T-helper 2 cell treated with Interferon-gamma antibody and Interleukin-4, amounts not matched to agents 5 μg/mL and 100 μg/mL, for 36 hours (primary cell): ENCODE measurements around the gene PTH1R.
A peak's percentile ranks its signal among the peaks of the same experiment; 100 is the strongest.

Experiments used
- DNase-seq: peaks from one replicate; pipeline ENCODE4 v3.0.0; 2021; ENCODE audit warnings: low spot score
- H3K27ac Mint-ChIP-seq: one replicate; pipeline ENCODE4 v1.8.0; 2021; ENCODE audit warnings: mild to moderate bottlenecking, mixed read lengths
- H3K27me3 Mint-ChIP-seq: one replicate; pipeline ENCODE4 v1.8.0; 2021; ENCODE audit warnings: low read depth, mixed read lengths
- H3K36me3 Mint-ChIP-seq: one replicate; pipeline ENCODE4 v1.8.0; 2021; ENCODE audit warnings: low read depth, mixed read lengths
- H3K4me1 Mint-ChIP-seq: one replicate; pipeline ENCODE4 v1.8.0; 2021; ENCODE audit warnings: low read depth, mixed read lengths
- H3K4me3 Mint-ChIP-seq: one replicate; pipeline ENCODE4 v1.8.0; 2022; ENCODE audit warnings: mild to moderate bottlenecking, moderate library complexity, mixed read lengths
- H3K9me3 Mint-ChIP-seq: one replicate; pipeline ENCODE4 v1.8.0; 2021; ENCODE audit warnings: mixed read lengths

Gene PTH1R

GRCh38 chr3:46845860-46846623, 31.5 kb upstream of the PTH1R start:
- H3K27ac Mint-ChIP-seq: no peak overlapping the region
- H3K27me3 Mint-ChIP-seq: peaks cover 29% of the 10 kb centered on the region
- peak overlapping the region; percentile 66 for H3K4me3 Mint-ChIP-seq
- H3K36me3 Mint-ChIP-seq: no peaks in the 10 kb centered on the region
- H3K9me3 Mint-ChIP-seq: peaks cover 16% of the 10 kb centered on the region
- H3K4me1 Mint-ChIP-seq: no peaks in the 10 kb centered on the region
- peak; percentile 60 for DNase-seq

GRCh38 chr3:46846624-46847542, 30.6 kb upstream of the PTH1R start:
- Mint-ChIP-seq H3K27ac (no peak overlapping the region), H3K4me1 (no peaks in the 10 kb centered on the region), H3K36me3 (no peaks in the 10 kb centered on the region), H3K9me3 (peaks cover 8% of the 10 kb centered on the region), H3K27me3 (peaks cover 25% of the 10 kb centered on the region), H3K4me3 (peak overlapping the region; percentile 52)
- no peak for DNase-seq

DNA sequence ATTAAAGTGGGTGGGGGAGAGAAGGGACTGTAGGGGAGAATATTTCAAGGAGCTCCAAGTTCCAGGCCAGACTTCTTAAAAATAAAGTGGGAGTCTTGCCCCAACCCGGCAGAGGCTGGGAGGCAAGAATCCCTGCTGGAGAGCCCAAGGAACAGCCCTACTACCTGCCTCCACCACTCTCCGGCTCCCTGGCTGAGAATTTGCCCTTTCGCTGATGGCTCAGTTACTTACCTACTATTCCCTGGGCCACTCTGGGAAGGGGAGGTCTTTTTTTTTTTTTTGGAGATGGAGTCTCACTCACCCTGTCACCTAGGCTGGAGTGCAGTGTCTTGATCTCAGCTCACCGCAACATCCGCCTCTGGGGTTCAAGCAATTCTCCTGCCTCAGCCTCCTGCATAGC, 29.8 kb upstream of the PTH1R start:
- no peak for DNase-seq
- Mint-ChIP-seq H3K36me3 (no peaks in the 10 kb centered on the region), H3K27ac (no peak overlapping the region), H3K27me3 (peaks cover 21% of the 10 kb centered on the region), H3K9me3 (peaks cover 3% of the 10 kb centered on the region), H3K4me3 (no peak overlapping the region), H3K4me1 (no peaks in the 10 kb centered on the region)

- Mint-ChIP-seq H3K27me3 (peaks cover 15% of the 10 kb centered on the region), H3K36me3 (no peaks in the 10 kb centered on the region), H3K9me3 (no peaks in the 10 kb centered on the region), H3K4me1 (no peaks in the 10 kb centered on the region), H3K4me3 (no peak overlapping the region), H3K27ac (no peak overlapping the region)
- DNase-seq: no peak
Observed at GRCh38 chr3:46848271-46849044, 29.1 kb upstream of the PTH1R start.

DNA sequence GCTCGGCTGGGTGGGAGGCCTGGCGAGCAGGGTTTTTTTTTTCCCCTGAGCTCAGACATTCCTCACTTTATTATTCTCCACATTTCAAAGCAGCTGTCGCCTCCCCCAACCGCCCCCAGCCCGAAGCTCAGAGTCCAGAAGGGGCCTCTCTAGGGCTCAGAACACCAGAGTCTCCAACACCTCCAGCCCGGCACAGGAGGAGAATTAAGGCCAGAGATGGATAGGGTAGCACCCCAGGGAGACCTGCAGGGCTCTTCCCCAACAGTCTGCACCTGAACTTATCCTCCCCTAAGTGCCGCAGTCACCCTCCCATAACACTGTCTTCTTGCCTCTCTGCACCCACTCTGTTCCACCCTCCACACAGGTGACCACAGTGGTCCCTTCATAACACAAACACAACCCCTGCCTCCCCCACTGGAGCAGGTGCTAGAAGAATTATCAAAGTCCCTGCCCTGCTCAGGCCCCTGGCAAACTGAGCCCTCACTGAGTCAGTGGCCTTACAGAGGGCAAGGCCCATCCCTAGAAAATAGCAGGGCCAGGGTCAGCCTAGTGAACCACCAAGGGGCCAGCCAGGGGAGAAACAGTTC, 28.4 kb upstream of the PTH1R start:
- H3K27ac Mint-ChIP-seq: no peak overlapping the region
- H3K27me3 Mint-ChIP-seq: peaks cover 11% of the 10 kb centered on the region
- no peaks in the 10 kb centered on the region for H3K36me3 Mint-ChIP-seq
- H3K4me1 Mint-ChIP-seq: no peaks in the 10 kb centered on the region
- H3K4me3 Mint-ChIP-seq: no peak overlapping the region
- no peaks in the 10 kb centered on the region for H3K9me3 Mint-ChIP-seq
- no peak for DNase-seq

DNA sequence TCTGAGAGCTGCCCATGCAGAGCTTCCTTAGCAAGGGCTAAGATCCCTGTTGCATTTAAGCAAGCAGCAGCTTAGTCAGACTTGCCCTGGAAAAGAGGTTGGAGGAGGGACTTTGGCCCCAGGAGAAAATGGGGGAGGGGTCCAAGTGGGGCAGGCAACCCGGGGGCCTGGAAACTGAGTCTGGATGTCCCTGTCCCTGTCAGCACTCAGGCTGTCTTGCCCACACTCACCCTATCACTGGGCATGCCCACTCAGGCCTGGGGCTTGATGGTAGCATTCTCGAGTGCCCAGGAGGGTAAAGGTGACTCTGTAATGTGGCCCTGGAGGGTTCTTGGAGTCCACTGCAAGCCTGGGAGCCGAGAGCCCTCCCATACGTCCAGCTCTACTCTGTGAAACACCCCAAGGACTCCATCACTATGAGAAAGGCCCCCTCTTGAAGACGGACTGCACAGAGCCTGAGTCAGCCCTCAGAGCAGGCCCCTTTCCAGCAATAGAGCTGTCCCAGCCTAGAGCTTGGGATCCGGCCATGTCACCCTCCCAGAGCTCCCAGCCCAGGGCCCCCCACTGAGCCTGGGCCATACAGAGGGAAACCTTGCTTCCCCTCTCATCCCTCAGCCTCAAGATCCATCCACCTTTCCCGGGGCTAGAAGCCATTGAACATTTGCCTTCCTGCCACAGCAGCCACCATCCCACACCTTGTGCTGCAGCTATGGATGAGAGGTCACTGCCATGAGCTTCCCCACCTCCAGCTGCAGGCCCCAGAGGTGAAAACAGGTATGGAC, 27.6 kb upstream of the PTH1R start:
- no peak for DNase-seq
- Mint-ChIP-seq H3K4me3 (no peak overlapping the region), H3K27me3 (peaks cover 6% of the 10 kb centered on the region), H3K27ac (no peak overlapping the region), H3K4me1 (no peaks in the 10 kb centered on the region), H3K9me3 (no peaks in the 10 kb centered on the region), H3K36me3 (no peaks in the 10 kb centered on the region)

DNA sequence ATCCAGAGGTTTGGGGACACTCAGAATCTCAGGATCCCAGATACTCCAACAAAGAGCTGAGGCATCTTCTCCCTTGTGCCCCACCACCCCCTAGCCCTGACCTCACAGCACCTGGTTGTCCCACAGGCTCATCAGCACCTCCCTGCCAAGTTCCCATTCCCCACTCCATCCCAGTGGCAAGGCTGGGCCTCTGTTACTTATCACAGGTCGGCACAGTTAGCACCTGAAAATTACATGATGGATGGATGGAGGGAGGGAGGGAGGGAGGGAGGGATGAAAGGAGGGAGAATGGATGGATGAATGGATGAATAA, 27.1 kb upstream of the PTH1R start:
- H3K4me1 Mint-ChIP-seq: no peaks in the 10 kb centered on the region
- H3K4me3 Mint-ChIP-seq: no peak overlapping the region
- H3K9me3 Mint-ChIP-seq: no peaks in the 10 kb centered on the region
- H3K36me3 Mint-ChIP-seq: no peaks in the 10 kb centered on the region
- no peak for DNase-seq
- peaks cover 5% of the 10 kb centered on the region for H3K27me3 Mint-ChIP-seq
- H3K27ac Mint-ChIP-seq: no peak overlapping the region

DNA sequence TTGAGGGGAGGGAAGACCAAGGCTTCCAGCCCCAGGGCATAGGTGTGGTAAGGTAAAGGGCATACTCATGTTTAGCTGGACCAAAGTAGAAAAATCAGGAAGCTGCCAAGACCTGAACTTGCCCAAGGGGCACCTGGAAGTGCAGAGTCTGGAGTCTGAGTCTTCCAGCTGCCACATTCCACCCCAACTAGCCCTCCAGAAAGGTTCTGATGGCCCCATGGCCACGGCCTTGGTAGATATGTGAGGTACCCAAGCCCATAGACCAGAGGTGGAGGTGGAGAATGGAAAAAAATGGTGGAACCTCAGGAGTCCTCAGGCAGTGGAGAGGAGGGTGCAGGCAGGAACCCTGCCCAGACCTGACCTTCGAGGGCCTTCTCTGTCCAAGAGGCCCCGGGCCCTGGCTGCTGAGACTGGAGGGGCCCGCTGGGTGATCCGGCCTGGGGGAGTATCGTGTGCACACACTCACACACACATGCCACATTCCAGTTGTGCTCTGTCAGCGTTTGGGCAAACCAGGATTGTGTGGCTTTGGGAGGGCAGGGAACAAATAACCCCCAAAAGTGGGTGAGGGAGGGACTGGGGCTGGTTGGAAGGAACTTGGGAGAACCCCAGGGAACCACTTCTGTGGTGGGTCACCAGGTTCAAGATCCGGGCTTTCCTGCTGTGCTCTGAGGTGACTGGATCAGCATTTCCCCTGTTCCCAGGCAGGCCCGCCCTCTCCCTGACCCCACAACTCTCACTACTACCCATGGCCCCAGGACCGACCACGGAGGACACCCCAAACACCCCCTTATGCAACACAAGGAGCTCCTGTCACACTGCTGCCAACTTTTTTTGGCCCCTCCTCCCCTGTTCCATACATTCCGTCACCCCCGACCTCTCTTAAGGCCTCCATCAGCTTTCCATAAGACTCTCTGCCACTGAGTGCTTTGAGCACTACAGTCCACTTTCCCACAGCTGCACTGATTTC, 25.9 kb upstream of the PTH1R start:
- no peaks in the 10 kb centered on the region for H3K36me3 Mint-ChIP-seq
- peaks cover 5% of the 10 kb centered on the region for H3K27me3 Mint-ChIP-seq
- H3K4me1 Mint-ChIP-seq: no peaks in the 10 kb centered on the region
- DNase-seq: no peak
- H3K27ac Mint-ChIP-seq: no peak overlapping the region
- H3K4me3 Mint-ChIP-seq: no peak overlapping the region
- H3K9me3 Mint-ChIP-seq: no peaks in the 10 kb centered on the region

- Mint-ChIP-seq H3K4me1 (no peaks in the 10 kb centered on the region), H3K9me3 (no peaks in the 10 kb centered on the region), H3K27me3 (peaks cover 3% of the 10 kb centered on the region), H3K27ac (no peak overlapping the region), H3K36me3 (no peaks in the 10 kb centered on the region), H3K4me3 (no peak overlapping the region)
- no peak for DNase-seq
Observed at GRCh38 chr3:46852334-46852720, 25.2 kb upstream of the PTH1R start.

- no peaks in the 10 kb centered on the region for H3K36me3 Mint-ChIP-seq
- no peak overlapping the region for H3K4me3 Mint-ChIP-seq
- no peak for DNase-seq
- H3K9me3 Mint-ChIP-seq: no peaks in the 10 kb centered on the region
- H3K27ac Mint-ChIP-seq: no peak overlapping the region
- H3K4me1 Mint-ChIP-seq: no peaks in the 10 kb centered on the region
- H3K27me3 Mint-ChIP-seq: peaks cover 2% of the 10 kb centered on the region
Observed at GRCh38 chr3:46852839-46853355, 24.6 kb upstream of the PTH1R start.

GRCh38 chr3:46853441-46854415, 23.8 kb upstream of the PTH1R start:
- DNase-seq: no peak
- peaks cover 2% of the 10 kb centered on the region for H3K27me3 Mint-ChIP-seq
- no peak overlapping the region for H3K27ac Mint-ChIP-seq
- H3K9me3 Mint-ChIP-seq: no peaks in the 10 kb centered on the region
- no peak overlapping the region for H3K4me3 Mint-ChIP-seq
- no peaks in the 10 kb centered on the region for H3K4me1 Mint-ChIP-seq
- no peaks in the 10 kb centered on the region for H3K36me3 Mint-ChIP-seq
